ENCODE results near the gene PFN4.

The PFN4 gene

DNA sequence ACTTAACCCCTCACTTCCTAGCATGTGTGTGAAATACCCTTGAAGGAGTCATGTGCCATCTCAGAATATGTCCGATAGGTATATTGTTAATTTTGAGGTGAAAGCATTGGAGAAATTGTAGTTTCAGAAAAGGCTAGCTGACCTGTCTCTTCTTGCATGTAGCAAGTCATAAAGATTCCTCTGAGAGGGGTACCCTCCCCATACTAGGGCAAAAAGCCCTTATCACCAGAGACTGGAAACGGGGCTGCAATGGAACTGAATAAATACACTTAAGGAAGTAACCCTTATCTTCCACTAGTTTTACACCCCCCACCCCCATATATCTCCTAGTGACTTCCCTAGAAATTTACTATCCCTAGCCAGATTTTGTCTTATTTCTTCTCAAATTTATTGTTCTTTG lies 45.3 kb downstream of the PFN4 start:
- no peak for DNase-seq (ENCODE audit: low spot score)

- DNase-seq (ENCODE audit: low spot score) = no peak
These were observed 45.6 kb downstream of the PFN4 start for GRCh38 chr2:24077535-24077877.

DNA sequence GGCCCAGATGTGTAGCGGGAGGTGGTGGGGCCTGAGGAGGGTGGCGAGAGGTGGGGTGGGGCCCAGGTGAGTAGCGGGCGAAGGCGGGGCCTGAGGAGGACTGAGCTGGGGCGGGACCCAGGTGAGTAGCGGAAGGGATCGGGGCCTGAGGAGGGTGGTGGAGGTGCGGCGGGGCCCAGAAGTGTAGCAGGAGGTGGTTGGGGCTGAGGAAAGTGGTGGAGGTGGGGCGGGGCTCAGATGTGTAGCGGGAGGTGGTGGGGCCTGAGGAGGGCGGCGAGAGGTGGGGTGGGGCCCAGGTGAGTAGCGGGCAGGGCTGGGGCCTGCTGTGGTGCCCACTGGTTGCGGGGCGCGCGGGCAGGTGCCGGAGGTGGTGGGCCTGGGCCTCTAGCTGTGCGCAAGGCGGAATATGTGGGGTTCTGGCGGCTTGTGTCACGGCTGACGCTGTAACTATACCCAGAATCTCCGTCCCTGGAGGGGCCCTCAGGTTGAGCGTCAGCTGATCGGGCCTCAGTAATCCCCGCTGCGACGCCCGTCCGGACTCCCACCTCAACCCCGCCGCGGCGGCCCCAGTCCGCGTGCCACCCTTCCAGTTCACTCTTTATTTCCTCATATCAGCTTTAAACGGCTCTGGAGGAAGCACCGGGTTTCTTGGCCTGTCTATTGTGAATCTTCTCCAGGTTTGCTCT lies 46.1 kb downstream of the PFN4 start:
- DNase-seq (ENCODE audit: low spot score) = peak; percentile 21

DNA sequence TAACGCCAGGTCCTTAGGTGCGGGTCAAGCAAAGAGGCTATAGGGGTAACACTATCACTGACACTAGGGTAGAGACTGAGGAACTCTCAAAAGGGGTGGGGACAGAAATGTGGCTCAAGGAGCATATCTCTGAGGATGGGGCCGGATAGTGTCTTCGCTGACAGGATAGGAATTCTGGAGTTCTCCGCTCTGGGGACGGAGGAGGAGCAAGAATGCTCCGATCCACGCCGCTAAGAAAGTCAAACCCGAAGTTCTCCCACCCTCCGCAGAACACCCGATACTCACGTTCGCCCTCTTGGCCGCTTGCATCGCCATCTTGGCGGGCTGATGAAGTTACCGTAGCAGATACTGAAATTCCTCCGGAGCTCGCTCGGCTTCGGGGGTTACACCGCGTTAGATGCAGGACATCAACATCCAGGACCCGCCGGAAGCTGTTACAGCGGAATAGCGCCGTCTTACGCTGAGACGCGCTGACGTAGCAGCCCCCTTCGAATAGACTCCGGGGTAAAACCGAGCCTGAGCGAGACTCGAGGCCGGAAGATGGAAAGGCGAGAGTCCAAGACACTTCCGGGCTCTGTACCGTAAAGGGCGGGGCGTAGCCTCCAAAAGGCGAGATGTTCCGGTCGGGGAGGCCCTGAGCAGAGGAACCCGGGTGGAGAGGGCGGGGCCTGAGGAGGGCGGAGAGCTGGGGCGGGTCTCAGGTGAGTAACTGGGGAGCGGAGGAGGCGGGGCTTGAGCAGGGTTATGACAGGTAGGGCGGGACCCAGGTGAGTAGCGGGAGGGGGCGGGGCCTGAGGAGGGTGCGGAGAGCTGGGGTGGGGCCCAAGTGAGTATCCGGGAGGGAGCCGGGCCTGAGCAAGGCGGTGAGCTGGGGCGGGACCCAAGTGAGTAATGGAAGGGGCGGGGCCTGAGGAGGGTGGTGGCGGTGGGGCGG lies 47.0 kb downstream of the PFN4 start, which contains the start of gene SF3B6:
SF3B6 (minus strand) TSS at position 412 of the 934 bp plus-strand sequence; CDS start at position 315, 97 bp downstream.
- DNase-seq (ENCODE audit: low spot score) = peak; percentile 94

GRCh38 chr2:24075259-24075658 lies 47.9 kb downstream of the PFN4 start:
- DNase-seq (ENCODE audit: low spot score) = no peak

DNA sequence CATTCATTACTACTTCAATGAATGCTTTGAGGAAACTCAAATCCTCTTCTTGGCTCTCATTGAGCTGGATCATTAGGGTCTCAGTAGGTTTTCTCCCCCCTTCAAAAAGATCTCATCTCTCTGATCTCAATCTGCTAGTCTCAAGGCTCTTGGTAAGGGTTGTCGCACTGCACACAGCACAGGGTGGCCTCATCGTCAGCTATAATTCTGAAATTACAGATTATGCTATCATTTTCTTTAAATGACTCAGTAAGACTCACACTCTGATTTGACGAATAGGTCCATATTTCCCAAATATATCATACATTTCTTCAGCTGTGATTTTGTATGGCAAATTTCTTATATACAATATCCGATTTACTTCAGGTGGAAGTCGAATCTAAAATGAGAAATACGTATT lies 49.3 kb downstream of the PFN4 start:
- no peak for DNase-seq (ENCODE audit: low spot score)

DNA sequence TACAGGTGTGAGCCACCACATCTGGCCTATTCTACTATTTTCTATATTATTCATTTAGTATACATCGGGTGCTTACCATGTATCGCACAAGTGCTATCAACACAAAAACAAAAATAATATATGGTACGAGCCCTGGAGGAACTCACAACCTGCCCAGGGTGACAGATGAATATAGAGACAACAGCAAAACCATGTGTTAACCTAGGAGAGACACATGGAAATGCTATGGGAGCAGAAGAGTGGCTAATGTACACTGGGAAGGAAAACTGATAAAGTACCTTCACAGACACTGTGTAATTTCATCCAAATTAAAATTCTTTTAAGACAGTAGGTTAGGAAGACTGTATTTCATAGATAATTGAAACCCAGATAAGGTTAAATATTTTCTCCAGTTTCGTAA lies 50.9 kb downstream of the PFN4 start:
- no peak for DNase-seq (ENCODE audit: low spot score)

- no peak for DNase-seq (ENCODE audit: low spot score)
These were observed 57.8 kb downstream of the PFN4 start for GRCh38 chr2:24065341-24065740.
